OCI-LY7 (cell line): ENCODE data around the gene OR10A5. TPM values are rescaled to one million over a fixed set of nuclear protein-coding genes. Genes with fewer than 3 reads are reported as not detected.

Source experiments
- BruUV-seq: library from RNA; stranded (reverse); fragments of 400-500 nt; replicated peaks from 2 replicates; lab custom pipeline; 2021; lab: Mats Ljungman, UMichigan
- CTCF ChIA-PET: fragments of 300-600 bp; sonication (Branson Sonifier 250); formaldehyde crosslinking; loops from one replicate; lab custom pipeline; 2022; ENCODE audit warnings: antibody characterized with exemption; ENCODE audit not compliant: unreplicated experiment; lab: Charles Lee
- POLR2A ChIA-PET: fragments of 300-600 bp; sonication (Branson Sonifier 250); formaldehyde crosslinking; loops from one replicate; lab custom pipeline; 2022; ENCODE audit warnings: antibody characterized with exemption; lab: Charles Lee
- DNase-seq: peaks from one replicate; pipeline ENCODE4 v3.0.0-alpha.2; 2015; ENCODE audit warnings: low spot score
- H2AFZ ChIP-seq: fragments of 200-600 bp; sonication (generic), shearing (Covaris generic); 2 replicates; pipeline ENCODE4 v1.6.1; 2014; ENCODE audit warnings: mild to moderate bottlenecking, antibody characterized with exemption, low read length, moderate library complexity
- H3K27ac ChIP-seq: fragments of 200-600 bp; sonication (generic); 2 replicates; pipeline ENCODE4 v1.5.1; 2014; ENCODE audit warnings: mixed run types, low read depth, mild to moderate bottlenecking, moderate library complexity, low read length, inconsistent platforms; ENCODE audit not compliant: poor library complexity, severe bottlenecking
- H3K36me3 ChIP-seq: fragments of 200-600 bp; sonication (generic); 2 replicates; pipeline ENCODE4 v1.6.1; 2014; ENCODE audit warnings: mild to moderate bottlenecking, antibody characterized with exemption, low read length, moderate library complexity, mixed read lengths; ENCODE audit not compliant: insufficient read depth
- H3K4me1 ChIP-seq: fragments of 200-600 bp; sonication (generic); 2 replicates; pipeline ENCODE4 v1.5.1; 2014; ENCODE audit warnings: mild to moderate bottlenecking, low read length; ENCODE audit not compliant: insufficient read depth, poor library complexity, severe bottlenecking
- H3K4me2 ChIP-seq: fragments of 200-600 bp; sonication (generic); 2 replicates; pipeline ENCODE4 v1.6.1; 2014; ENCODE audit warnings: mild to moderate bottlenecking, low read length
- H3K4me3 ChIP-seq: fragments of 200-600 bp; sonication (generic); 2 replicates; pipeline ENCODE4 v1.5.1; 2014; ENCODE audit warnings: mild to moderate bottlenecking, low read depth, low read length; ENCODE audit not compliant: poor library complexity, severe bottlenecking
- H3K79me2 ChIP-seq: fragments of 200-600 bp; sonication (generic); 2 replicates; pipeline ENCODE4 v1.6.1; 2016; ENCODE audit warnings: low read depth, mild to moderate bottlenecking, low read length, moderate library complexity, mixed read lengths; ENCODE audit not compliant: insufficient read depth
- H3K9me2 ChIP-seq: fragments of 200-600 bp; sonication (generic); 2 replicates; pipeline ENCODE4 v1.6.1; 2016; ENCODE audit warnings: mild to moderate bottlenecking, low read length, mixed read lengths; ENCODE audit not compliant: insufficient read depth
- H3K9me3 ChIP-seq: fragments of 200-600 bp; sonication (generic); 2 replicates; pipeline ENCODE4 v1.6.1; 2014; ENCODE audit warnings: mild to moderate bottlenecking, mixed run types, low read length, mixed read lengths
- H4K20me1 ChIP-seq: fragments of 200-600 bp; sonication (generic); 2 replicates; pipeline ENCODE4 v1.6.1; 2014; ENCODE audit warnings: mild to moderate bottlenecking, antibody characterized with exemption, low read length, moderate library complexity, mixed read lengths; ENCODE audit not compliant: insufficient read depth
- EZH2phosphoT487 ChIP-seq: fragments of 200-600 bp; sonication (generic); IDR thresholded peaks from 2 replicates; pipeline ENCODE4 v1.6.1; 2018; ENCODE audit warnings: low read depth, borderline replicate concordance, mild to moderate bottlenecking, mixed run types, antibody characterized with exemption, low read length, moderate library complexity, mixed read lengths
- intact Hi-C: fragments of 100-400 bp; cut with micrococcal nuclease; formaldehyde crosslinking; loops from one replicate; pipeline ENCODE4 v1.10.0; 2022; ENCODE audit not compliant: unreplicated experiment
- total RNA-seq, 2 experiments: library from RNA; depleted of rRNA in 1 of 2; stranded (reverse); fragments of >200 nt in 1 of 2; shearing (Covaris generic) in 1 of 2; gene quantifications; 2 replicates each; pipeline ENCODE4 v1.2.3, GENCODE V29; 2014 to 2022
- TF ChIP-seq, protein P1 (sequence below): fragments of 200-600 bp; sonication (generic); conservative IDR thresholded peaks from 2 replicates; pipeline ENCODE4 v1.5.1; 2014; ENCODE audit warnings: mild to moderate bottlenecking, antibody characterized with exemption, low read length, moderate library complexity, mixed read lengths

OR10A5 gene
- total RNA-seq, 2 experiments from 2014 or later, result not detected

GRCh38 chr11:6871278-6871677 is 25.8 kb downstream of the OR10A5 start:
- H3K79me2 ChIP-seq, result no peaks in the 10 kb centered on the region
- no peaks in the 10 kb centered on the region for H3K4me1 ChIP-seq
- ChIA-PET POLR2A (no interaction called here), CTCF (no interaction called here)
- H3K27ac ChIP-seq, result no peak overlapping the region
- no peak overlapping the region for H3K4me3 ChIP-seq
- H3K9me2 ChIP-seq, result no peaks in the 10 kb centered on the region
- no peaks in the 10 kb centered on the region for H4K20me1 ChIP-seq
- no TSS peak for BruUV-seq
- H3K36me3 ChIP-seq, result no peaks in the 10 kb centered on the region
- H3K9me3 ChIP-seq, result no peaks in the 10 kb centered on the region
- no peak for DNase-seq
- no peak overlapping the region for H3K4me2 ChIP-seq
- intact Hi-C loops, result no loop called here
- H2AFZ ChIP-seq, result no peak overlapping the region
- TF ChIP-seq EZH2phosphoT487, result no peak
- TF ChIP-seq, protein P1, sequence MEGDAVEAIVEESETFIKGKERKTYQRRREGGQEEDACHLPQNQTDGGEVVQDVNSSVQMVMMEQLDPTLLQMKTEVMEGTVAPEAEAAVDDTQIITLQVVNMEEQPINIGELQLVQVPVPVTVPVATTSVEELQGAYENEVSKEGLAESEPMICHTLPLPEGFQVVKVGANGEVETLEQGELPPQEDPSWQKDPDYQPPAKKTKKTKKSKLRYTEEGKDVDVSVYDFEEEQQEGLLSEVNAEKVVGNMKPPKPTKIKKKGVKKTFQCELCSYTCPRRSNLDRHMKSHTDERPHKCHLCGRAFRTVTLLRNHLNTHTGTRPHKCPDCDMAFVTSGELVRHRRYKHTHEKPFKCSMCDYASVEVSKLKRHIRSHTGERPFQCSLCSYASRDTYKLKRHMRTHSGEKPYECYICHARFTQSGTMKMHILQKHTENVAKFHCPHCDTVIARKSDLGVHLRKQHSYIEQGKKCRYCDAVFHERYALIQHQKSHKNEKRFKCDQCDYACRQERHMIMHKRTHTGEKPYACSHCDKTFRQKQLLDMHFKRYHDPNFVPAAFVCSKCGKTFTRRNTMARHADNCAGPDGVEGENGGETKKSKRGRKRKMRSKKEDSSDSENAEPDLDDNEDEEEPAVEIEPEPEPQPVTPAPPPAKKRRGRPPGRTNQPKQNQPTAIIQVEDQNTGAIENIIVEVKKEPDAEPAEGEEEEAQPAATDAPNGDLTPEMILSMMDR, result no peak

GRCh38 chr11:6875761-6876160 is 30.3 kb downstream of the OR10A5 start:
- H2AFZ ChIP-seq, result no peak overlapping the region
- BruUV-seq, result no TSS peak
- no peak overlapping the region for H3K4me3 ChIP-seq
- H3K4me2 ChIP-seq, result no peak overlapping the region
- no peak for TF ChIP-seq EZH2phosphoT487
- TF ChIP-seq, protein P1, result no peak
- ChIA-PET POLR2A (interaction anchor here (1.6 kb wide), 1 partner anchor 12 kb away, joined by 3 read pairs; no protein-coding TSS in a partner anchor), CTCF (no interaction called here)
- no peaks in the 10 kb centered on the region for H3K9me3 ChIP-seq
- H3K9me2 ChIP-seq, result no peaks in the 10 kb centered on the region
- no peaks in the 10 kb centered on the region for H4K20me1 ChIP-seq
- DNase-seq, result no peak
- intact Hi-C loops, result no loop called here
- H3K4me1 ChIP-seq, result no peaks in the 10 kb centered on the region
- H3K27ac ChIP-seq, result no peak overlapping the region
- H3K36me3 ChIP-seq, result no peaks in the 10 kb centered on the region
- H3K79me2 ChIP-seq, result no peaks in the 10 kb centered on the region

GRCh38 chr11:6876325-6876724 is 30.8 kb downstream of the OR10A5 start, which contains the start of gene OR10A4:
TSS of gene OR10A4 (plus strand) at chr11:6876625. CDS start at chr11:6876648, 23 bp downstream.
- Histone ChIP-seq H3K4me1 (no peaks in the 10 kb centered on the region), H3K79me2 (no peaks in the 10 kb centered on the region), H3K36me3 (no peaks in the 10 kb centered on the region), H4K20me1 (no peaks in the 10 kb centered on the region), H3K9me2 (no peaks in the 10 kb centered on the region), H3K27ac (no peak within 1 kb of the TSS), H3K9me3 (no peaks in the 10 kb centered on the region), H3K4me2 (no peak within 1 kb of the TSS), H3K4me3 (no peak within 1 kb of the TSS), H2AFZ (no peak within 1 kb of the TSS)
- BruUV-seq, result no TSS peak
- POLR2A ChIA-PET, result interaction anchor here (1.6 kb wide), 1 partner anchor 13 kb away, joined by 3 read pairs; no protein-coding TSS in a partner anchor
- intact Hi-C loops, result no loop called here
- TF ChIP-seq EZH2phosphoT487, result no peak
- TF ChIP-seq, protein P1, result no peak
- no peak for DNase-seq
- CTCF ChIA-PET, result no interaction called here
